NCI-H460 (cell line): Measurements from ENCODE around the gene CENPA. TPM values are rescaled to one million over a fixed set of nuclear protein-coding genes. Genes with fewer than 3 reads are reported as not detected.
A peak's percentile ranks its signal among the peaks of the same experiment; 100 is the strongest.
"Not testable (repeated sequence)": the region's sequence is repeated elsewhere in the genome, so short reads cannot be mapped to it uniquely, and the experiment has no call there.

Experiments used
- DNase-seq: peaks from one replicate; pipeline ENCODE4 v3.0.0-alpha.2; 2016; ENCODE audit warnings: low read depth; ENCODE audit errors: extremely low read depth
- total RNA-seq: library from RNA; depleted of rRNA; stranded (reverse); fragments of >200 nt; shearing (Covaris generic); gene quantifications from 2 replicates; pipeline ENCODE4 v1.2.3, GENCODE V29; 2014

CENPA gene
- total RNA-seq, 1 experiment from 2014 or later, result 31.9 TPM

DNA sequence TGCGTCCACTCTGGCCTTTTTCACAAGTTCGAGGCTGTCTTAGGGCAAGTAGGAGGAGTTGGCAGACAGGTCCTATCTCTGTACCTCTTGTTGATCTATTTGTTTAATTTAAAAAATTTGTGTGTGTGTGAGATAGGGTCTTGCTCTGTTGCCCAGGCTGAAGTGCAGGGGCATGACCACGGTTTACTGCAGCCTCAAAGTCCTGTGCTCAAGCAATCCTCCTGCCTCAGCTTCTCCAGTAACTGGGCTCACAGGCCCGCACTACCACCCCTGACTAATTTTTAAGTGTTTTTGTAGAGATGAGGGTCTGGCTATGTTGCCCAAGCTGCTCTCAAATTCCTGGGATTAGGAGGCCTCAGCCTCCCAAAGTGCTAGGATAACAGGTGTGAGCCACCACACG is 26.0 kb upstream of the CENPA start:
- no peak for DNase-seq

- DNase-seq, result not testable (repeated sequence)
These were observed 24.9 kb upstream of the CENPA start for GRCh38 chr2:26760991-26761390.

- DNase-seq, result no peak
These were observed 22.8 kb upstream of the CENPA start for GRCh38 chr2:26763019-26763418.

GRCh38 chr2:26764078-26764887 is 21.6 kb upstream of the CENPA start, which contains the start of gene SLC35F6:
Gene SLC35F6, plus strand, starts transcription at chr2:26764284. Its CDS starts 66 bp downstream, at chr2:26764350.
- DNase-seq, result peak; percentile 70

DNA sequence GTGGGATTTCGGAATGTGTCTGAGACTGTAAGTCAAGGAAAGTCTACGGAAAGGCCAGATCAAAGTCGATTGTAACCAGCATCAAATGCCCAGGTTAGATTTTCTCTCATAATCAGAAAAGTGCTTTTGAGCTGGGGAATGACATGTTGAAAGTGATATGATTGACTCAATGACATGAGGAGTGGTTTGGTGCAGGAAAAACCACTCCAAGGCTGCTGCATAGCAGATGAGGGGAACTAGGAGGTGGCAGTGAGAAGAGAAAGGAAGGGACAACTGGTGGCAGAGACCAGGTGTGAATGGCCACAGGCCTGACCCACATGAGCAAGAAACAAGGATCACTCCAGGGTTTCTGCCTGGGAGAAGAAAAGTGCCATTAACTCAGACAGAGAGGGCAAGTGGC is 20.9 kb upstream of the CENPA start:
- DNase-seq, result no peak

GRCh38 chr2:26765475-26766200 is 20.2 kb upstream of the CENPA start:
- DNase-seq, result no peak

DNA sequence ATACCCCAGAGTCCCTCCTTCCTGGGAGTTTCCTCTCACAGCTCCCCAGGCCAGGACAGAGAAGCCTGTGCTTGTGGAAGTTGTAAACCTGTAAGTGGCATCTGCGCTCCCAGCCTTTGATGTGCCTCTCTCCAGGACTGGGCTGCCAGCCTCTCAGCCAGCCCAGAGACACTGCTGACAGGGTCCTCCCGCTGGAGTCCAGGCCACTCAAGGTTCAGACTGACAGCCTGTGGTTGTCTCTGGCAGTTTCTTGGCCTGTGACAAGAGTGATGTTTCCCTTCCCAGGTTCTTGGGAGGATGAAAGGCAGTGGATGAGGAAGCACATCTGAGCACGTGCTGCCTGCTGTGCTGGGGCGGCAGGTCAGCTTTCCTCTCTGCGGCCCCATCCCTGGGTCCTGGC is 18.7 kb upstream of the CENPA start:
- no peak for DNase-seq

DNA sequence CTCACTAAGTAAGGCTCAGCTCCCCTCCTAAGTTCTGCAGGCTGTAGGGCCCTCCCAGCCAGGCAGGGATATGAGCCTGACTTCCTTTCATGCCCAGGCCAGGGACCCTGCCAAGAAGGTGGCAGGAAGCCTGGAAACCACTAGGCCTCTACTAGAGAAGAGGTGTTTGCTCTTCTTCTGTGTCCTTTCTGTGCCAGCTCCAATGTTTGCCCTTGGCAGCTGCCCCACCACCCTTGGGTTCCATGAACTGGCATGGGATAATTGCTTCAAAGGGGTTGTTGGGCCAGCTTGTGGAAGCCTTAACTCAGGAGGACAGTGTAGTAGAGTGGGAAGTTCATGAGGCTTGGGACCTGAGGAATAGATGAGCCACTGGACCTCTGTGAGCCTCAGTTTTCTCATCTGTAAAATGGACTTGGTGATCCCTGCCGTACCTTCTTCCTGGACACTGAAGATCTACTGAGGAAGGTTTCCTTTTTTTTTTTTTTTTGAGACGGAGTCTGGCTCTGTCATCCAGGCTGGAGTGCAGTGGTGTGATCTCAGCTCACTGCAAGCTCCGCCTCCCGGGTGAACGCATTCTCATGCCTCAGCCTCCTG is 17.9 kb upstream of the CENPA start:
- DNase-seq, result no peak

DNA sequence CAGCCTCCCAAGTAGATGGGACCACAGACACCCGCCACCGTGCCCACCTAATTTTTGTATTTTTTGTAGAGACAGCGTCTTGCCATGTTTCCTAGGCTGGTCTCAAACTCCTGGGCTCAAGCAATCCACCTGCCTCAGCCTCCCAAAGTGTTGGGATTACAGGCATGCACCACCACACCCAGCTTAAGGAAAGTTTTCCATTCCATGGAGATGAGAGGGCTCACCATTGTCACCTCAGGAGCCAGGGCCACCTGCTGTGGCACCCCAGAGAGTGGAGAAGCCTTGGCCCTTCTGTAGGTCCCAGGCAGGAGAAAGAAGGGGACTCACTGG is 17.1 kb upstream of the CENPA start:
- no peak for DNase-seq

DNA sequence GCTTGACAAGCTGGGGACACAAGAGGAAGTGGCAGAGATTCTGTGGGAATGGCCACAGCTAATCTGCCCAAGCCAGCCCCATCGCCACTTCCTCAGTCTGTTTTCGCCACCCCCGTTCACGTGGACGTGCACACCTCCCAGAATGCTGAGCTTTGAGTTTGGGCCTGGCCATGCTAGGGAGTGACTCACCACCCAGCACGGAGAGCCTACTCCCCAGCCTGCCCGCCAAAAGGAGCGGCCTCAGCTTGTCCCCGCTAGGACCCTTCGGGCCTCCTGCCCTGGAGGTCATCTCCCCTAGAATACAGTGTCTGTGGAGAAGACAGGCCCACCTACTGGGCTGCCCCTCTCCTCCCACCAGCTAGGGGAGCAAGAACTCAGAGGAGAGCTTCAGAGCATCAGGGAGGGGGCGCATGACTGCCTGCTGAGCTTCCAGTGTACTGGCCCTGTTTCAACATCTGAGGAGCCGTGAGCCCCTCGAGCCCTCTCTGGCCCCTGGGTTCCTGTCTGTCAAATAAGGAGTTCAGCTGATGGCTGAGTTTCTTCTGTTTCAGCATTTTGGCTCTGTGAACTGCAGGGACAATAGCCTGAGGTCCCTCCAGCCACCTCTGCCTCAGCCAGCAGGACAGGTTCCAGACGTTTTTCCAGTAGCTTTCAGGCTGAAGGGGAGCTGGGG is 16.6 kb upstream of the CENPA start:
- DNase-seq, result no peak

DNA sequence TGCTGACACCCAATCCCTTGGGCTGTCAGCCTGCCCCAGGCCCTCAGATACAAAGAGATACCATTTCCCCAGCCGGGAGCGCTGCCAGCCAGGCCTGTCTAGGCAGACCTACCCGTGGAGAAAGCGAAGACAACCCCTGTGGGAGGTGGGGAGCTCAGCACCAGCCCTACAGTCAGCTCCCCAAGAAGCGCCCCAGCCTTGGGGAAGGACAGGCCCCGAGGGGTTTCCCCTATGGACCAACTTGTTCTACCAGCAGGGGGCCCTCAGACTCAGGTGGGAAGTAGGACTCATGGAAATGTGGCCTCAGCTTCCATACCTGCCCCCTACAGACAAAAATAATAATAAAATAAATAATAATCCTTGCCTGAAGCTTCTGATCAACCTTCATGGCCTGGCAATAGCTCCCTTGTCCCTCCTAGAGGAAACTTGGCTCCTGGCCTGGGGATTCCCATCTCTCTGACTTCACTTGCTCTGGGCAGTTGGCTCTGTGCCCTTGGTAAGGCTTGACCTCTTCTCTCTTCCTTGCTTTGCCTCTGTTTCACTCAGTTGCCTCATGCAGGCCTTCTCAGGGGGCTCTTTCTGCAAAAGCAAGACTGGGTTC is 14.8 kb upstream of the CENPA start:
- DNase-seq, result peak; percentile 62

DNA sequence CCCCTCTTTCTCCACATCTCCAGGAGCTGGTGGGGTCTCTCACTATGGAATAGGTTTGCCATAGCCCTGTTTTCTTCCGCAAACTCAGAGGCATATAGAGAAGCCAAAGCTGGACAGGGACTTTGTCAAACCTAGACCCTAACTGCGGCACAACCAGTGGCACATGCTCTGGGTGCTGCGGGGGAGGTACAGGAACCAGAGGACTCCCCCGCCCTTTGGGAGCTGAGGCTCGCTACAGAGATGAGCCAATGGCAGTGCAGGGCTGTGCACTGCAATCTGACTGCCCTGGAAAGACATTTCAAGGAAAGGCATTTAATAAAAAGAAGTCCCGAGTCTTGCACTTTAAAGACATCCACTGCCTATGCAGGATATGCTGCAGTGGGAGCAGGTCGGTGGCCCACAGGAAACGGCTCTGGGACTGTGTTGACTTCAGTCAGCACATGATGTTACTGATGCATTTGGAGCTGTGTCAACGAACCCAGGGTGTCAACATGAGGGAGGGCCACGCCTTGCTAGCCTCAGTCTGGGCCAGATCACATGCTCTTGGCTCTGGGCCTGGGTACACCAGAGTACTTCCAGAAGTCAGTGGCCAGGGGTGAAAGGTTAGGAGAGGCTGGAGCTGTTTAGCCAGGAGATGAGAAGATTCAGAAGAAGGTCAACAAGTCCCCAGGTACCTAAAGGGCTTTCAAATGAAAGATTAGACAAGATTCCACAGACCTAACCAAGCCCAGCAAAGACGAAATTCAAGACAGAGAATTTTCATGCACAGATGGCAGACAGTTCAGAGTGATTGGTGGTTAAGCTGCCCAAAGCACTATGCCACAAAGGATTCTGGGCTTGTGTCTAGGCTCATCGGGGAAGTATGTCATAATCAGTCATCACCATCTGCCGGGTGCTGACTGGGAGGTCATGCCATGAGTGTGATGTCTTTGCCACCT is 13.5 kb upstream of the CENPA start:
- peak; percentile 52 for DNase-seq

- DNase-seq, result no peak
These were observed 9.6 kb upstream of the CENPA start for GRCh38 chr2:26776195-26776800.

DNA sequence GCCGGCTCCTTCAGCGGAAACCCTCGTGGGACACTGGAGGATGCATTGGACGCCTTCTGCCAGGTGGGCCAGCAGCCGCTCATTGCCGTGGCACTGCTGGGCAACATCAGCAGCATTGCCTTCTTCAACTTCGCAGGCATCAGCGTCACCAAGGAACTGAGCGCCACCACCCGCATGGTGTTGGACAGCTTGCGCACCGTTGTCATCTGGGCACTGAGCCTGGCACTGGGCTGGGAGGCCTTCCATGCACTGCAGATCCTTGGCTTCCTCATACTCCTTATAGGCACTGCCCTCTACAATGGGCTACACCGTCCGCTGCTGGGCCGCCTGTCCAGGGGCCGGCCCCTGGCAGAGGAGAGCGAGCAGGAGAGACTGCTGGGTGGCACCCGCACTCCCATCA is 7.8 kb upstream of the CENPA start:
- DNase-seq, result no peak

DNA sequence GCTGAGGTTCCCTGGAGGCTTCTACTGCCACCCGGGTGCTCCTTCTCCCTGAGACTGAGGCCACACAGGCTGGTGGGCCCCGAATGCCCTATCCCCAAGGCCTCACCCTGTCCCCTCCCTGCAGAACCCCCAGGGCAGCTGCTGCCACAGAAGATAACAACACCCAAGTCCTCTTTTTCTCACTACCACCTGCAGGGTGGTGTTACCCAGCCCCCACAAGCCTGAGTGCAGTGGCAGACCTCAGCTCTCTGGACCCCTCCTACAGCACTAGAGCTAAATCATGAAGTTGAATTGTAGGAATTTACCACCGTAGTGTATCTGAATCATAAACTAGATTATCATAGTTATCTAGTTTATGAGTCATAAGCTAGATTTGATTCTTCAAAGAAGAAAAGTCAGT is 7.3 kb upstream of the CENPA start:
- DNase-seq, result no peak

- DNase-seq, result no peak
These were observed 5.6 kb upstream of the CENPA start for GRCh38 chr2:26780203-26780760.

DNA sequence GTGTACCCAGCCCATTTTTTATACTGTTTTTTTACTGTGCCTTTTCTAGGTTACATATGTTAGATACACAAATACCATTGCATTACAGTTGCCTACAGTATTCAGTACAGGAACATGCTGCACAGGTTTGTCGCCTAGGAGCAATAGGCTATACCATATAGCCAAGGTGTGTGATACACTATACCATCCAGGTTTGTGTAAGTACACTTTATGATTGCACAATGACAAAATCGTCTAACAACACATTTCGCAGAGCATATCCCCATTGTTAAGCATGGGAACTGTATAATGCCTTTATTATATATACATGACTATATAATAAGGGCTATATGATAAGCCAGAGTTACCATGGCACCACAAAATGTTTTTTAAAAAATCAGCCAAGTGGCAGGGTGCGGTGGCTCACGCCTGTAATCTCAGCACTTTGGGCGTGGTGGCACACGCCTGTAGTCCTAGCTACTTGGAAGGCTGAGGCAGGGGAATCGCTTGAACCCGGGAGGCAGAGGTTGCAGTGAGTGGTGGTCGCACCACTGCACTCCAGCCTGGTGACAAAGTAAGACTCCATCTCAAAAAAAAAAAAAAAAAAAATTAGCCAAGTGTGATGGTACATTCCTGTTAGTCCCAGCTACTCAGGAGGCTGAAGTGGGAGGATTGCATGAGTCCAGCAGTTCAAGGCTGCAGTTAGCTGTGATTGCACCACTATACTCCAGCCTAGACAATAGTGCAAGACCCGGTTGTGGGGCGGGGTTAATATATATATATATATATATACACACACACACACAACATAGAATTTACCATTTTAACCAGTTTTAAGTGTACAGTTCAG is 2.8 kb upstream of the CENPA start:
- no peak for DNase-seq

GRCh38 chr2:26784570-26785234 is 1.2 kb upstream of the CENPA start:
- no peak for DNase-seq
